Hindlimb muscle (tissue), 1 donor: ENCODE data around the gene PADI6. TPM values are rescaled to one million over a fixed set of nuclear protein-coding genes. Genes with fewer than 3 reads are reported as not detected.
"Not testable (repeated sequence)": the region's sequence is repeated elsewhere in the genome, so short reads cannot be mapped to it uniquely, and the experiment has no call there.

Source experiments
- DNase-seq: peaks from one replicate; pipeline ENCODE4 v3.0.0-alpha.2; 2013
- polyA plus RNA-seq: library from polyadenylated mRNA; unstranded; fragments of 120-200 nt; gene quantifications from one replicate; pipeline ENCODE4 v1.2.1, GENCODE V29; 2013; ENCODE audit not compliant: insufficient read length

The PADI6 gene
- polyA plus RNA-seq, 1 donor, result not detected

DNA sequence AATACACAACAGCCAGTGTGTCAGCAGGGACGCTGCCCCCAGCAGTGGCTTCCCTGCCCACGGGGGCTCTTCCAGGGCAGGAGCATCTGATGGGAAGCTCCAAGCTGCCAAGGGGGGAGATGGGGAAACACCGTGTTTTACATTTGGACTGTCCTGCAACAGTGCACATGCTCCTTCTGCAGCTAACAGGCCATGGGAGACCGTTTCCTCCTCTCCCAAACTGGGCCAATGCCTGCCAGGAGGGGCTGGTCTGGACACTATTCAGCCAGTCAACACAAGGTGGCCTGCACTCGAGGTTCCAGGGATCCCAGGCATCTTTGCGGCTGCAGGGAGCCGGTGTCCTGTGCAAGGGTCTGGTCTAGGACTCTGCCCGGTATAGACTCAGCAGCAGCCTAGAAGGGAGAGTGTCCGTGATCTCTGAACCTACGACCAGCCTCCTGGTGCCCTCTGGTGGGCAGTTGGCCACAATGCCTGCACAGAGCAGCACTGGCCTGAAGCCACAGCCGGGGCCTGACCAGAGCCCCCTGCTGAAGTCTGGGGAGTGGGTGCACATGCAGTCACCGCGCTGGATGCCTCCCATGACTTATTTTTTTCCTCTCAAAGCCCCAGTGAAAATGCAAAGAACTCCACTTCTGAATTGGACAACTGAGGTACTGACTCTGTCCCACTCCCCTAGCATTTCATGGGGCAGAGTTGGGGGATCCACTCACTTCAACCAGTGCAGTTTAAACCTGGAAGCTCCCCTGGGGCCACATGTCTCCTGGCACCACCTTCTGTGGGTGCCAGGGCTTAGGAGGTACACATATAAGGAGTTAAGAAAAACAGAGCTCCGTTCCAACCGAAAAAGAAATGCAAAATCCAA, 34.1 kb downstream of the PADI6 start:
- peak; percentile 55 for DNase-seq

DNA sequence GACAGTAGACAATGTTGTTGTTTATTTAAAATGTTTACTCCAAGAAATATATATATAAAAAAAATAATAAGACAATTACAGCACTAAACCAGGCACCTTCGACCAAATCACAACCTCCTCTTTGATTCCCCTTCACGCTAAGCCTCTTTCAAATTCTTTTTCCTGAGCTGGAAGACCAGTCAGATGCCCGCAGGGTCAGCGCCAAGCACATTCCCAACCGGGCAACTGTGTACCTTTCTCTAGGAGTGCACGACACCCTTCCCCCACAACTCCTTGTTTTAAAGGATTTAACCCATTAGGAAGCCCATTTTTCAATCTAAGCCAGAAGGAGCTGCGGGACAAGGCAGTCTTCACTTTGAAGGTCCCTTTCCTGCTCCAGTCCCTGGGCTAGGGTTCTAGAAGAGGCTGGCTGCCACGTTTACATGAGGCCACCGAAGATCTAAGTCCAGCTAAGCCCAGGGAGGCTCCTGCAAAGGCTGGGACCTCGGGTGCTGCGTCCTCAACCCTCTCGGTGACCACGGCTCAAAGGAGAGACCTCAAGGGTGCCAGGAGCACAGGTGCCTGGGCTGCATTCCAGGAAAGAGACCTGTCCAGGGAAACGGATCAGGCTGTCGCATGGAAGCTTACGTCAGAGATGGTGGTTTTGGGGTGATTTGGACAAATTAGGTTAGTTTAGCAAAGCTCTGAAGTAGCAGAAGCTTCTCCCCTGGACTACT, 34.9 kb downstream of the PADI6 start:
- DNase-seq, result not testable (repeated sequence)

DNA sequence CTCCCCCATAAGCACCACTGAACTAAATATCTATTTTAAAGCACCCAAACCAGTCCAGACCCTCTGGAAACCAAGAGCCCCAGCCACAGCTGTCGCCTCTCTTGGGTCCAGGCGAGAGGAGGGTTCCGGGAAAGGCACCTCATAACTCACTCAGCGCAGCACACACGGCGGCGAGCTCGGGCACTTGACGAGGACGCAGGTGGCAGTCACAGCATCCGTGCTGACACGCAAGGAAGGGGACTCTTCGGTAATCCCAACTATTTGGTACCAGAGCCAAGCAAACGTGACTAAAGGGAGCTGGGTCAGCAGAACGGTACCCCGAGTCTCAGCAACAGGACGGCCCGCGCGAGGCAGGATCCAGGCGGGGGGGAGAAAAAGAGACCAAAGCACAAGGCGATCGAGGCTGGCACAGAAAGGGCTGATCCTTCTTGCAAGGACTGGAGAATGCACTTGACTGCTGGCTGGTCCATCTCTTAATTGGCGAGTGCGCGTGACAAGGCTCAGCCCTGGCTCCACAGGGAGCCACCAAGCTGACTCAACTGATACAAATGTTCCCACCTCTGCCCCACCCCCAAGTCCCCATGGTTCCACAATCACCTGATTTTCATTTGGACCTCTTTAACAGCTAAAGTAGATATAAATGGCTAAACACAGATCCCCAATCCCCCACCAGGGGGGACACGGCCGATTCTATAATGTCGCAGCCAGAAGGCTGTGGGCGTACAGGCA, 36.0 kb downstream of the PADI6 start:
- not testable (repeated sequence) for DNase-seq

DNA sequence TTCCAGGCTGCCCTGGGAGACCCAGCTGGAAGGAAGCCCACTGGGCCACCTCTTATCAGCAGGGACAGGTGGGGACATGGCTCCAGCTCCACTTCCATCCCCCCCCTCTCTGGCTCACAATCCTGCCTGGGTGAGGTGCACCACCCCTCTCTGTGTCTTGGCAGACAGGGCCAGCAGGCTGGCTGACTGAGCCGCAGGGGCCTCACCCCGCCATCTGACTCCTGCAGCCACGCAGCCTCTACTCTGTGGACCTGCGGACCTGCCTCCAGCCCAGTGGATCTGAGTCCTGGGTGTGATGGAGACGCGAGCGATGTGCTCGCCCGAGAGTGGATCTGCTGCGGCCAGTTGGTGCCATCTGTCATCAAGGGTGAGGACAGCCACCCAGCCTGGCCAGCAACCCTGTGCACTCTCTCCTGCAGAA, 37.4 kb downstream of the PADI6 start:
- DNase-seq, result no peak

DNA sequence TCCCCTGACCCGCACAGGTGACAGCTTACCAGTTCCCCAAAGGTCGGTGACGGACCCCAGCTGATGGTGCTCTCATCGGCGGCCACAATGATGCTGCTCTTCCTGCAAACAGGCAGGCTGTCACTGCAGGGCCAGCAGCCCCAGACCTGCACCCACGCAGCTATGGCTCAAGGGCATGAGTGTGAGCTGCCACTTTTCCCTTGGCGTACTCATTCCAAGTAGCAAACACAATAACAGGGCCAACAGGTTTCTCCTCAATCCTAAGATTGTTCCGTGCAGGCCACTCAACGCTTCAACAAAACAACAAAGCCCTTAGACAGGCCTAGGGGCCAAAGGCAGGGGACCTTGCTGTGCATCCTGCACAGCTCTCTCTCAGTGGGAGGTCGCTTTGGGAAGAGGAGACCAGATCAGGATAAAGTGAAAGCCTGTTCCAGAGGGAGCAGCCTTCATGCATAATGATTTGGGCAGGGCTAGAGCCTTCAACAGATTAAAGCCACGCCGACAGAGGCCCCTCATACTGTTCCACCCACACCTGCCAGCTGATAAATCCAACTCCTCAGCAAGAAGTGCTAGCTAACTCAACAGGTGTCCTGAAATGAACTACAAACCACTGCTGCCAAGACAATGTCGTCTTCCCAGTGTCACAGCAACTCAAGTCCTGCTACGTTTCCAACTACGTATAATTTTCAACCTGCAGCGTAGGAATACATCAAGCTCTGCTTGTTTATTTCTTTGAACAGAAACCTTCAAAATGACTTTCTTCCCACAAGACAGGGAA, 40.3 kb downstream of the PADI6 start:
- DNase-seq, result no peak

DNA sequence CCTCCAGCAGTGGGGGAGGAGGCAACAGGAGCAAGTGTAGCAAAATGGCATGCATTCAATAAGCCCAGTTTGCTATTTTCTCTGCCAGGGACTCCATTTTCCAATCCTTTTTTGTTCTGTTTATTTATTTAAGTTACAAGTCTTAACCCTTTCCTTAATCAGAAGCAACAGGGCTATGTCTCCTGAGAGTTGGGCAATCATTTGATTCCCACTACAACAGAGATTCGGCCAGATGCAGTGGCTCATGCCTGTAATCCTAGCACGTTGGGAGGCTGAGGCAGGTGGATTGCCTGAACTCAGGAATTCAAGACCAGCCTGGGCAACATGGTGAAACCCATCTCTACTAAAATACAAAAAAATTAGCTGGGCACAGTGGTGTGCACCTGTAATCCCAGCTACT, 42.0 kb downstream of the PADI6 start:
- DNase-seq, result no peak

DNA sequence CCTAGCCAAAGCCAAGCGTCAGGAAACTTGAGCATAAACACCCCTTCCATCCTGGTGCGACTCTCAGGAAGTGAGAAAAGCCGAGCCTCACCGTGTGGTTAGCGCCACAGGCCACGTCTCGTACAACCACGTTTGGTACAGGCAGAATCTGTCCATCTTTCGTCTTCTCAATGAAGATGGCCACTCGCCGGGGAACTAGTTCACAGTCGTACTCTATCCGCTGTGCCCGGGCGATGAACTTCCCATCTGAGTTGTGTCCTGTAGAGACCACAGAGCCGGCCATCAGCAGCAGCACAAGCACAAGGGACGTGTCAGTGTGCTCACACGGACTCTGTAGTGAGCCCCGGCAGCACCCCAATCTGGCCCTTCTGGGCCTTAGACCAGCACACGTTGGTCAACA, 44.4 kb downstream of the PADI6 start:
- DNase-seq, result no peak

DNA sequence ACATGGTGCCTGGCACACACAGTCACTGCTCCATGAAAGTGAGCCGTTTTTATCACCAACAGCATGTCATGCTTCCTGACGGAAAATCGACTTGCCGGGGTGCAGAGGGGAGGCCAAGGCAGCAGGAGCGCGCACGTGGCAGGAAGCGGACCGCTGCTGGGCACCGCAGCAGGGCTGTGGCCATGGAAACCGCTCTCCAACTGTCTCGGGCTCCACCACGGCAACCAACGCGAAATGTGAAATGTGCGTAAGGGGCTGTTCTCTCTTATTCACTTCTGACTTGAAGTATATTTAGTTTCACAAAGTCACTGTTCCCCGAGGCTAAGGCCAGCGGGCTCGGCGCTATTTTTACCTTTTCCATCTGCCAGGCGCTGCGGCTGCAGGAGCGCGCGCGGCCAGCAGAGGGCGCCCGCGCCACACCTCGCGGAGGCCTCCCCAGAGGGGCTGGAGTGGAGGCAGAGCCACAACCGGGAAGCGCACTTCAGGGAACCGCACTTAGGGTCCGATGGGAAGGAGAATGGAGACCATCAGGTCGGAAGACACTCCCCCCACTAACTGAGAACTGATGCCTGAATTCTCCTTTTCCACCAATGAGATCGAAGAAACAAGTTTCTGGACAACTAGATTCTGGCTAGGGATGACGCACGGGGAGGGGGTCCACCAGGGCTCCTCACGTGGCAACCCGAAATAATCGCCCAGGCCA, 47.8 kb downstream of the PADI6 start:
- peak; percentile 66 for DNase-seq

DNA sequence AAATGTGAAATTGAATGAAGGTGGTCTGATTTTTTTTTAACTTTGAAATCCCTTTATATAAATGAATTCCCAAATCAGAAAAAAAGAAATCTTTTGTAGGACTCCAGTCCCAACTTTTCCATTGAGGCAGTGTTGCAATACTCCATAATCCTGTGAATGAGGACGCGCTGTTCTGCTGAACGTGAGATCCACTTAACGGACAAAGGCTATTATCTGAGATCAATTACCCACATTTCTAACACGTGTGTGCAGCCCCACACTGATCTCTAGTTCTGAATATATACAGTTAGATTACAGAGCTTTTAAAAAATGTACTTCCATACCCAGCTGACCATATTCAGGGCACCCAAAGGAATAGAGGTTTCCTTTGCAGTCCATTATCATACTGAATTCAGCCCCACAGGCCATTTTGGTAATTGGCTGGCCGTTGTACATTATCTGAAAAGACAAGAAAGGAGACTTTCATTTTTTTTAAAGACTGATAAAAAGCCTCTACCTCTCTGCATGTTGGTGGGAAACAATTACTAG, 48.5 kb downstream of the PADI6 start:
- no peak for DNase-seq

DNA sequence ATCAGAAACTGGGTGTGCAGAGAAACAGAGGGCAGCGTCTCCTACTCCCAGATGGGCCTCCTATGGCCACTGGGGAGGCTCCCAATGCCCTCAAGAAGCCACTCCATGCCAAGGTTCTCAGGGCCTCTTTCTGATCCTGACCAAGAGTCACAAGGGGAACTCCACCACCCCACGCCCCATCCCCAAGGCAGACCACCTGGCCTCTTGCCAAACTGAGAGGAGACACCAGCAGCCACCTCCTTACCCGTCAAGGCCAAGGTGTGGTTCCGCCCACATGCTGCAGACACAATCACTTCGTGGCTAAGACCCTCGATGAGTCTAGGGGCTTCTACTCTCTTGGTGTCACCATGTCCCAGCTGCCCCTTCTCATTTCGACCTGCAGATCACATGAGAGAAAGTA, 50.5 kb downstream of the PADI6 start:
- no peak for DNase-seq

DNA sequence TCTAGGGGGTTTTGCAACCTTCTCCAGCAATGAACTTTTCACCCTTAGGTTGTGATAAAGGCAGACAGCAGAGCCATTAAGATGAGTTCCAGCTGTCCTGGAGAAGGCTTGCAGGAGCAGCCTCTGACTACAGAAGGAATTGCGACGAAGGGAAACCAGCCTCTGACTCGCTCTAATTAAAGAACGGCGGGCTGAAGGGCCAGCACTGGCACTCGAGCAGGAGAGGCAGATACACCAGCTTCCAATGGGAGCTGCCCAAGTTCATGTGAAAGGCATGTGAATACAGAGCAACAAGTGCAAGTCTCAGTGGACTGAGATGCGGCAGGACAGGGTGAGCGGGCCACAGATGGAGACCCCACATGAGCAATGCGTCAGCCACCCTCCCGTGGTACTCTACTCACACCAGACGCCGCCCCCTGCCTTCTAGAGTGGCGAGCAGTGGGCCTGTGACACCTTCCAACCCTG, 51.8 kb downstream of the PADI6 start:
- DNase-seq, result no peak

DNA sequence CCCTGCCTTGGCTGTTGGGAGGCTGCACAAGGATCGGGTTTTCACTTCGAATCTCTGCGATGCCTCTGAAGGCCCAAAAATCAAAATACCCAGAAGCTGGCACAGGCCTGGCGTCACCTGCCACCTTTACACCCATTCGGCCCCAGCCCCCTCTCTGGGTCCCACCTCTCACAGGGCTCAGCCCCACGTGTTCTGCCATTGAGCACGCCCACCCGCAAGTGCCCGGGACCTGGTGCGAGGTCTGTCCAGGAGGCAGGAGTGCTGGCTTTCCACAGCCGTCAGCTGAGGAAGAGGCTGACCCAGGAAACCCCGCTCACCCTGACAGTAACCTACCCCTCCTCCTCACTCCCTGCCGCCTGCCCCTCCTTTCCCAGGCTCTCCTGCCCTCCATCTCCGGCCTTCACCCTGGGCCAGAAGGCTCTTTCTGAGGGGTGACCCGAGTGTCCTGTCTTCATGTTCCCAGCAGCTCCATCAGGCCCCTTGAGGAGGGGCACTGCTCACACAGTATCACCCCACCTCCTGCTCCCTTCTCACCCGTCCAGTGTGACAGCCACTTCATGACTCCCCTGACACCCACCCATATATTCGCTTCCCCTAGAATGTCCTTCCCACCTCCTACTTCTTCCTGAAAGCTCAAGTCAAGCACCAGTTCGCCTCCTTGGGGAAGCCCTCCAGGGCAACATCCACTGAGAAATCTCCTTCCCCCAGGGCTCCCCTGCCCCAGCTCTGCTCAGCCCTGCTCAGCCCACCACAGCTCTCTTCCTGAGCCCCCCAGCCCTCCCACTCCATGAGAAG, 54.0 kb downstream of the PADI6 start:
- DNase-seq, result no peak

DNA sequence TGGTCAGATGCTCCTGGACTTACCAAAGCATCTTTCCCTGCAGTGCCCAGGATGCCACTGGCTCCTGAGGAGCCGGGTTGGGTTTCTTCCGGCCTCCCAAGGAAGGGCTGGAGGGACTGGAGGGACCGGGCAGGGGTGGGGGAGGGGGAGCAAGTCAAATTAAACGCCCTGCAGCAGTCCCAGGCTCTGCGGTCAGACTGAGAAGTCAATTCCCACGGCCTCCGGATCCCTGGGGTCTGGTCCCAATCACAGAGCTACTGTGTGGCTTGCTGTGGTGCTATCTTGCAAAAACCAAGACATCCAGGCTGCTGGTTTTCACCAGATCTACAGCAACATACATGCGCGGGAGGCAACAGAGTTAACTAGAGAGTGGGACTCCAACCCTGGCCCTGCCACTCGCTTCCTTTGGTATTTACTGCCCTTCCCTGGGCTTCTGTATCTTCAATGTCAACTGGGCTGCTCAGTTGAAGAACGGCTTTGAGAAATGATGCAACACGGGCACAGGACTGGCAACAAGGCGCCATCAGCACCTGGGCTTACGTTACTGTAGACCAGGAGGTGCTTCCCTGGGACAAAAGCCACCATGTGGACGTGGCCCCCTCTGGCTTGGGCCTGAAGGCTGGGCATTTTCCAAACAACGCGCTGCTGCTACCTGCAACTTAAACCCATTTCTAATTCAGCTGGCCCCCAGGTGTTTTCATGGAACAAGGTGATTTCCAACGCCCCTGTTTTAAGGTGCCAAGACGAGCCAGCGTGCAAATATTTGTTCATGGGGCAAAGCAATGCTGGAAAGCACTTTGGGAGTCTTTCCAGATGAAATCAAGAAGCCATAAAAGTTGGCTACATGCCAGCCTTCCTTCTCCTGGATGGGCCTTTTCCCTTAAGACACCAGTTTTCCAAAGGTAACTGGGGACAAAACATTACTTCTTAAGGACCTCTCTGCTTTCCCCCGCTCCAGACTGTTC, 56.0 kb downstream of the PADI6 start:
- DNase-seq, result no peak

DNA sequence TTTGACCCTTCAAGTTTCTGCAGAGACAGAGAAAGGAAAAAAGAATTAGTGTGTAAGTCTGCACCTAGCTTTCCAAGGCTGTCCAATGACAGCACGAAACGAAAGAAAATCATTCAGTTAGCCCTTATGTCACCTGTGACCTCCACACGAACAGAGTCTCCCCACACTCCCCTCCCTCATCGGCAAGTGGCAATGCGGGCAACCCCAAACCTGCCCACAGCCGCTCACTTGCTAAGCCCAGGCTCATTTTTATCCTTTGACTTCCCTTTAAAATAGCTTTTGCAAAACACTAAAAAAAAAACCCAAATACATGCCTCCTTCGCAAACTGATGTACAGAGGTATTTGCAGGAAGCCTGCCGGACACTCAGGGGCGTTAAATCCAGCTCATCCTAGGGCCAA, 57.2 kb downstream of the PADI6 start:
- DNase-seq, result no peak

DNA sequence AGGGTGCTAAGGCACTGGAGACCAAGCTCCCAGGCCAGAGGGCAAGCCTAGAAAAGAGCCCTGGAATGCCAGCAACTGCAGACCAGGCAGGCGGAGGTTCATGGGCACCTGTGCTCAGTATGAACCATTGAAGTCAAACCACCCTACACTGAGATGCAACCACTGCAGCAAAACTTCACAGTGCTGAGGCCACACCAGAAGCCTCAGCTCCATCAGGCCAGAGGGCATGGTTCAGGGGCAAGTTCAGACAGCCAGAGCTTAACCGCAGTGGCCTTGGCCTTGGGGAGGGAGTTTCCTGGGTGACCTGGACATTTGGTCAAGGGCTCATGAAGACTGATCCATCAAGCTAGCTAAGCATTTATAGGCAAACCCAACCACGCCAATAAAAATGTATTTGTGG, 60.4 kb downstream of the PADI6 start:
- no peak for DNase-seq

DNA sequence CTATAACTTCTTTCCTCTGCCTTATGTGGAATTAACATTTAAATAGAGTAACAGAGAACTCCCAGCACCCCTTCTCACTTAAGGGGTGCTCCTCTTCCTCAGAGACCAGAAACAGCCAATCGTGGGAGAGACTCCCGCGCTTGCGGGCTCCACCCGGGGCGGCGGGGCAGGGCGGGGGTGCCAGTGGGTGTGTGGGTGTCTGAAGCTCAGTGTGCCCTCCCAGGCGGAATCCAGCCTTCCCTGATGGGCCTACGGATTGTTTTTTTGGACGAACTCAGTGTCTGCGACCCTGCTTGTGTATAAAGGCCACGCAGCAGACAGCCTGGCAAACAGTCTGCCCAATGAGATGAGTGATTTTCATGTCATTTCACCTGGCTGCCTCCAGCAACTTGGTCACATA, 61.3 kb downstream of the PADI6 start:
- no peak for DNase-seq

DNA sequence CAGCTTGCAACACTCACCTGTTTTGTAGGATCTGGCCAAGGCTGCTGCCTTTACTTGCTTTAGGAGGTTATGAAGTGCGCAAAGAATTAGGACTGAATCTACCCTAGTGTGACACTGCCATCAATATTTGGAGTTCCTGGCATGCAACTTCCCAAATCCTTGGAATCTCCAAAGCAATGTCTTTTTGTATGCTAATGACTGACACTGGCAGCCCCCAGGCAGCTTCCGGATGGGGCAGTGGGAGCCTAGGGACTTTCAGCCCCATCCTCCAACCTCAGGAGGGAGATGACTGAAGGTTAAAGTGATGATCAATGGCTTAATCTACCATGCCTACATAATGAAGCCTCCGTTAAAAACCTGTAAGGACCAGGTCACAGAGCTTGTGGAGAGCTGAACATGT, 62.0 kb downstream of the PADI6 start:
- DNase-seq, result no peak

DNA sequence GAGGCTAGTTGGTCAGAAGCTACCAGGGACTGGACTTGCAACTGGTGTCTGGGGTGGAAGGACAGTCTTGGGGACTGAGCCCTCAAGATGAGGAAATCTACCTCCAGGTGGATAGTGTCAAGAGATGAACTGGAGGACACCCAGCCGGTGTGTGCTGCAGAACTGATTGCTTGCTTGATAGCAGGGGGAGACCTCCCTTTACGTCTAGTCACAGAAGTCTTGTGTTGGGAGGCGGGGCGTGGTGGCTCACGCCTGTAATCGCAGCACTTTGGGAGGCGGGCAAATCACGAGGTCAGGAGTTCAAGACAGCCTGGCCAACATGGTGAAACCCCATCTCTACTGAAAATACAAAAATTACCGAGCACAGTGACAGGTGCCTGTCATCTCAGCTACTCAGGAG, 62.6 kb downstream of the PADI6 start:
- no peak for DNase-seq
